Heart left ventricle (tissue), 16 donors: ENCODE data around the gene TBKBP1. TPM values are rescaled to one million over a fixed set of nuclear protein-coding genes. Genes with fewer than 3 reads are reported as not detected.

Experiments
- ATAC-seq, 4 donors: fragments of 200-7000 bp; cut with Tn5 transposase; one replicate each; pipeline ENCODE4 v1.9.1; 2020 to 2022; ENCODE audit warnings: moderate library complexity in 4 of 4, mild to moderate bottlenecking in 3 of 4, moderate number of reproducible peaks in 1 of 4
- DNase-seq, 5 donors: peaks; one replicate each; pipeline ENCODE4 v3.0.0-alpha.2; 2020
- H3K27ac ChIP-seq, 12 donors: fragments of 200-600 bp; sonication (generic) in 4 of 12; one replicate each; pipeline versions ENCODE4 v1.5.0 to v1.8.0; 2016 to 2022; ENCODE audit warnings: mild to moderate bottlenecking in 2 of 12
- H3K27me3 ChIP-seq, 9 donors: fragments of 200-600 bp; sonication (generic) in 2 of 9; one replicate each; pipeline versions ENCODE4 v1.5.1 to v1.8.0; 2016 to 2022; ENCODE audit warnings: mild to moderate bottlenecking in 3 of 9
- H3K36me3 ChIP-seq, 9 donors: fragments of 200-600 bp; sonication (generic) in 2 of 9; one replicate each; pipeline versions ENCODE4 v1.5.0 to v1.8.0; 2018 to 2022; ENCODE audit warnings: mild to moderate bottlenecking in 2 of 9
- H3K4me1 ChIP-seq, 12 donors: fragments of 200-600 bp; sonication (generic) in 4 of 12; one replicate each; pipeline versions ENCODE4 v1.5.0 to v1.8.0; 2016 to 2022; ENCODE audit warnings: mild to moderate bottlenecking in 3 of 12
- H3K4me3 ChIP-seq, 12 donors: fragments of 200-600 bp; sonication (generic) in 4 of 12; one replicate each; pipeline versions ENCODE4 v1.5.0 to v1.8.0; 2017 to 2022; ENCODE audit warnings: mild to moderate bottlenecking in 9 of 12, moderate library complexity in 4 of 12
- H3K9me3 ChIP-seq, 12 donors: fragments of 200-600 bp; sonication (generic) in 4 of 12; one replicate each; pipeline versions ENCODE4 v1.5.0 to v1.8.0; 2016 to 2022; ENCODE audit warnings: mild to moderate bottlenecking in 1 of 12
- POLR2A ChIP-seq, 2 donors: fragments of 450-650 bp; IDR thresholded peaks; one replicate each; pipeline ENCODE4 v1.6.1; 2017; ENCODE audit warnings: antibody characterized with exemption in 2 of 2, mild to moderate bottlenecking in 2 of 2, moderate library complexity in 2 of 2
- WGBS, 4 donors: extraction: QIAGEN DNeasy Blood & Tissue Kit in 2 of 4; methylation state at CpG; one replicate each; pipeline versions ENCODE4 v1.1.5 to v1.1.7; 2013 to 2018; 5-methylcytosine and 5-hydroxymethylcytosine counted together
- intact Hi-C, 10 donors: fragments of 100-400 bp; cut with DNase I; formaldehyde crosslinking; loops; one replicate each; pipeline versions ENCODE4 v1.11.1 to v1.14.2; 2022
- polyA plus RNA-seq, 2 donors: library from polyadenylated mRNA; stranded (reverse); fragments of 200-250 nt; gene quantifications; one replicate each; pipeline ENCODE4 v1.2.3, GENCODE V29; 2013
- total RNA-seq, 9 donors: library from RNA; depleted of rRNA in 2 of 9; stranded (reverse); fragments of >200 nt in 2 of 9; fragmentation: NEBNext Ultra II Directional in 3 of 9; extraction: Animal tissue kit (Norgen Biotek cat#: 25700) in 3 of 9; gene quantifications; one replicate each; pipeline versions ENCODE4 v1.1.0 to v1.2.4, GENCODE V29; 2016 to 2023
- TF ChIP-seq, protein P1 (sequence below), 12 donors: fragments of 200-600 bp; sonication (generic) in 4 of 12; IDR thresholded peaks; one replicate each; pipeline versions ENCODE4 v1.5.0 to v1.8.0; 2018 to 2022; ENCODE audit warnings: antibody characterized with exemption in 12 of 12, mild to moderate bottlenecking in 5 of 12
- donor health status: ischemic (EF 13 %, LVEDD 7.1; RV severe dilation, severe dysfunction).
- donor health status: healthy with polysubstance abuse.
- donor health status: DM: no; HTN: yes; CAD: no.
- donor health status: DM: no; HTN: no; CAD: no.
- donor health status: ischemic (EF 25% LVEDD 6.9; RV normal size, moderate dysfunction).
- donor health status: ischemic (EF 25% LVEDD 5.7; RV mildly dilated, moderate dysfunction).
- donor health status: healthy.
- donor health status: DM: yes; HTN: yes; CAD: no.
- donor health status: ischemic (EF 35%, LVEDD 5.7; RV mildly dilated, moderate dysfunction).
- donor health status: nonischemic (EF 11% LVEDD 7.7; RV severe dilation, severe dysfunction).
- donor health status: DM: yes; HTN: yes; CAD: no.
- donor health status: PGD.
- donor health status: ischemic (EF 29% LVEDD 5.4; RV normal size, mild dysfunction).
- donor health status: nonischemic (EF 23%, LVEDD 6.1; RV moderate dilation, normal function).

The TBKBP1 gene
- total and polyA plus RNA-seq, 11 donors = 11.3 to 24.8 (median 13.4) TPM

DNA sequence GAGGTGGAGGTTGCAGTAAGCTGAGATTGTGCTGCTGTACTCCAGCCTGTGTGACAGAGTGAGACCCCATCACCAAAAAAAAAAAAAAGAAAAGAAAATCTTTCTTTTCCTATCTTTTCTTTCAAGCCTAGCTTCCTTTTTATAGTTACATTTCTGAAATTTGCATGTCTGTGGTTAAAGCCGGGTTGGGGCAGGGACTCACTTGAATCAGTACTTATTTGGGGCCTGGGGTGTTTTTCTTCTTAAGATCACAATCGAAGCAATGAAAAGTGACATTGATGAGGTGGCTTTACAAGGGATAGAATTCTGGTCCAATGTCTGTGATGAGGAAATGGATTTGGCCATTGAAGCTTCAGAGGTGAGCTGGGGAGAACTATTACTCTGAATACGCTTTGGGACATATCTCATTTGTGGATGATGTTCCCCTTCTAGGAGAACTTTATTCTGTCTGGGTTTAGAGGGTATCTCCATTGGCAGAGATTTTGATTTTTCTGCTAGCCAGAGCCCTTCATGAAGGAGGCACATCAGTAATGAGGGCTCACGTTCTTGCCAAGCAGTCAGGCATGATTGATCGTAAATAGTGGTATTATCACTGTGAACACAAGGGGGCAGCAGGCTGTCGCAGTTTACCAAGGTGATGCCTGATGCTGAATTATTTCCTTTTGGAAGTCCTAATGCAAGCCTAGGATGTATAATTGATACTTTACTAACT lies 29.9 kb upstream of the TBKBP1 start:
- 46 to 52% (median 47%) methylated on average over 6 of the region's 6 CpGs for WGBS, 4 donors
- peak in 3 of 4 donors; percentile 61 to 70 (median 69) for ATAC-seq
- intact Hi-C loops = loop anchor here in 5 of 10 donors (5.0 to 10.0 kb wide), 5 partner anchors 33 to 141 kb away; partner anchors contain the start of gene TBX21 (in 1 of the 5)

DNA sequence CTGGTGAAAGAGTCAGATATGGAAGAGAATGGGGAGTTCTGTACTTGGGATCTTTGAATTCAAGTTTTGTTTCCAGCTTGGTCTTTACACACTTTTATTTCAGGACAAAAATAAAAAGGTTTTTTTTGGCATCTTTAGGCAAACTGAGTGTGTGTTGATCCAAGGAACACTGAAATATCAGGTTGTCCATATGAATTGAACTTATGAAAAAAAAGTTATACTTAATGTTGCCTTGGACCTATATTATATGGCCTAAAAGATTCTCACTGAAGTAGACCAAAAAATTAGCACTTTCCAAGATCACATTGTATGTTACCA lies 29.4 kb upstream of the TBKBP1 start:
- intact Hi-C loops = loop anchor here in 5 of 10 donors (5.0 to 10.0 kb wide), 5 partner anchors 33 to 140 kb away; partner anchors contain the start of gene TBX21 (in 1 of the 5)
- DNase-seq (no peak), ATAC-seq (no peak)
- Histone ChIP-seq H3K27me3 (no peaks in the 10 kb centered on the region), H3K4me3 (no peak overlapping the region), H3K36me3 (peaks cover 5 to 99% (median 98%) of the 10 kb centered on the region in 9 donors), H3K9me3 (no peaks in the 10 kb centered on the region), H3K27ac (no peak overlapping the region), H3K4me1 (peaks cover 0 to 35% (median 0%) of the 10 kb centered on the region in 12 donors)
- TF ChIP-seq, protein P1, sequence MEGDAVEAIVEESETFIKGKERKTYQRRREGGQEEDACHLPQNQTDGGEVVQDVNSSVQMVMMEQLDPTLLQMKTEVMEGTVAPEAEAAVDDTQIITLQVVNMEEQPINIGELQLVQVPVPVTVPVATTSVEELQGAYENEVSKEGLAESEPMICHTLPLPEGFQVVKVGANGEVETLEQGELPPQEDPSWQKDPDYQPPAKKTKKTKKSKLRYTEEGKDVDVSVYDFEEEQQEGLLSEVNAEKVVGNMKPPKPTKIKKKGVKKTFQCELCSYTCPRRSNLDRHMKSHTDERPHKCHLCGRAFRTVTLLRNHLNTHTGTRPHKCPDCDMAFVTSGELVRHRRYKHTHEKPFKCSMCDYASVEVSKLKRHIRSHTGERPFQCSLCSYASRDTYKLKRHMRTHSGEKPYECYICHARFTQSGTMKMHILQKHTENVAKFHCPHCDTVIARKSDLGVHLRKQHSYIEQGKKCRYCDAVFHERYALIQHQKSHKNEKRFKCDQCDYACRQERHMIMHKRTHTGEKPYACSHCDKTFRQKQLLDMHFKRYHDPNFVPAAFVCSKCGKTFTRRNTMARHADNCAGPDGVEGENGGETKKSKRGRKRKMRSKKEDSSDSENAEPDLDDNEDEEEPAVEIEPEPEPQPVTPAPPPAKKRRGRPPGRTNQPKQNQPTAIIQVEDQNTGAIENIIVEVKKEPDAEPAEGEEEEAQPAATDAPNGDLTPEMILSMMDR (IDR thresholded peaks at IDR 0.05) = peak in 2 of 12 donors; percentile 1 to 8
- no peak for TF ChIP-seq POLR2A (IDR thresholded peaks at IDR 0.05)

More for the DNA sequence above, 29.9 kb upstream of the TBKBP1 start:
- Histone ChIP-seq H3K4me3 (no peak overlapping the region), H3K36me3 (peaks cover 3 to 99% (median 98%) of the 10 kb centered on the region in 9 donors), H3K4me1 (peaks cover 0 to 35% (median 0%) of the 10 kb centered on the region in 12 donors), H3K27ac (no peak overlapping the region), H3K27me3 (no peaks in the 10 kb centered on the region), H3K9me3 (no peaks in the 10 kb centered on the region)
- no peak for TF ChIP-seq POLR2A (IDR thresholded peaks at IDR 0.05)
- TF ChIP-seq, protein P1 (IDR thresholded peaks at IDR 0.05) = peak; percentile 61 to 83 (median 74)
- peak in 4 of 5 donors; percentile 27 to 48 (median 40) for DNase-seq

DNA sequence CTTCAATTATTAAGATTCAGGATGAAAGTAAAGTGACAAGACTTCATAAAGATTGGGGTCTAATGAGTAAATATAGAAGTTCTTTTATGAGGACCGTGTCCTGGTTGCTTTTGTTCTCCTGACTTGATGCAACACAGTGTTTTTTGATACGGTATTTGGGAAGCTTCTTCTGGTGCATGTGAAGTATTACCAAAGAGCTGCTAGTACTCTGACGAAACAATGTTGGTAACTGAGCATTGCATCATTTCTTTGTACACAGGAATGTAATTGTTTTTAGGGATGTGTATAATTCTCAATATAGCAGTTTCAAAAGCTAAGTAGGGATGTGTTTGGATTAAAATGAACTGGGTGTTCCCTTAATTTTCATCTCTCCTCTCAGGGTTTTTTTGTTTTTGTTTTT lies 28.3 kb upstream of the TBKBP1 start:
- no peaks in the 10 kb centered on the region for H3K27me3 ChIP-seq
- intact Hi-C loops = loop anchor here in 4 of 10 donors (10.0 kb wide), 3 partner anchors 69 to 139 kb away; partner anchors contain the start of gene TBX21 (in 1 of the 4)
- peaks cover 10 to 99% (median 98%) of the 10 kb centered on the region in 9 donors for H3K36me3 ChIP-seq
- no peak overlapping the region for H3K4me3 ChIP-seq
- no peaks in the 10 kb centered on the region for H3K9me3 ChIP-seq
- TF ChIP-seq, protein P1 (IDR thresholded peaks at IDR 0.05) = no peak
- TF ChIP-seq POLR2A (IDR thresholded peaks at IDR 0.05) = no peak
- WGBS, 4 donors = 75 to 89% (median 76%) methylated on average over 3 of the region's 3 CpGs
- ATAC-seq (no peak), DNase-seq (no peak)
- no peak overlapping the region for H3K27ac ChIP-seq
- H3K4me1 ChIP-seq = peaks cover 0 to 34% (median 0%) of the 10 kb centered on the region in 12 donors

DNA sequence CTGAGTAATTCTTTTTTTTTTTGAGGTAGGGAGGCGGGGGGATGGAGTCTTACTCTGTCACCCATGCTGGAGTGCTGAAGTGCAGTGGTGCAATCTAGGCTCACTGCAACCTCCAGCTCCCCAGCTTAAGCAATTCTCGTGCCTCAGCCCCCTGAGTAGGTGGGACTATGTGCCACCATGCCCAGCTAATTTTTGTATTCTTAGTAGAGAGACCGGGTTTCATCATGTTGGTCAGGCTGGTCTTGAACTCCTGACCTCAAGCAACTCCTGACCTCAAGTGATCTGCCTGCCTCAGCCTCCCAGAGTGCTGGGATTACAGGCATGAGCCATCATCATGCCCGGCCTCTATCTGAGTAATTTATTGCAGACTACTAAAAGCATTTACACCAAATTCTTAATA lies 24.9 kb upstream of the TBKBP1 start:
- H3K9me3 ChIP-seq = no peaks in the 10 kb centered on the region
- H3K27ac ChIP-seq = peak overlapping the region in 1 of 12 donors; percentile 54
- TF ChIP-seq, protein P1 (IDR thresholded peaks at IDR 0.05) = no peak
- TF ChIP-seq POLR2A (IDR thresholded peaks at IDR 0.05) = no peak
- peaks cover 0 to 24% (median 0%) of the 10 kb centered on the region in 12 donors for H3K4me1 ChIP-seq
- WGBS, 4 donors = 82 to 92% (median 88%) methylated on average over 4 of the region's 4 CpGs
- H3K4me3 ChIP-seq = no peak overlapping the region
- no peaks in the 10 kb centered on the region for H3K27me3 ChIP-seq
- peaks cover 10 to 99% (median 98%) of the 10 kb centered on the region in 9 donors for H3K36me3 ChIP-seq
- ATAC-seq = no peak
- no peak for DNase-seq
- intact Hi-C loops = loop anchor here in 4 of 10 donors (10.0 kb wide), 3 partner anchors 66 to 136 kb away; partner anchors contain the start of gene TBX21 (in 1 of the 4)
